22Rv1 (cell line): ENCODE data around the gene AKAP14.

ENCODE experiments used
- ZFX ChIP-seq: fragments of 450-650 bp; IDR thresholded peaks from 2 replicates; pipeline ENCODE4 v1.6.1; 2017; ENCODE audit warnings: antibody characterized with exemption, borderline replicate concordance
- TF ChIP-seq, protein P1 (sequence below): fragments of 450-650 bp; IDR thresholded peaks from 2 replicates; pipeline ENCODE4 v1.5.1; 2017; ENCODE audit warnings: mild to moderate bottlenecking

DNA sequence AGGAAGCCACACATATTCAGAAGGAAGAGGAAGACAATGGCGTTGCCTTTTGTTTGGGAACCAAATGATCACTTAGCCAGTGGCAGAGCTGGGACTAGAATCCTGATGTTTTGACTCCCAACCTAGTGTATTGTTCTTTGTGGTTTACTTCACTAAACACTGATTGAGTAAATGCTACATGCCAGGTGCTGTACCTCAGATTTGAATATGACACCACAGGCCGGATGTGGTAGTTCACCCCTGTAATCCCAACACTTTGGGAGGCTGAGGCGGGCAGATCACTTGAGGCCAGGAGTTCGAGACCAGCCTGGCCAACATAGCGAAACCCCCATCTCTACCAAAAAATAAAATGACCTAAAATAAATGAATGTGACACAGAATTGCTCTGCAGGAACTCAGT, 15.6 kb upstream of the AKAP14 start:
- TF ChIP-seq, protein P1, sequence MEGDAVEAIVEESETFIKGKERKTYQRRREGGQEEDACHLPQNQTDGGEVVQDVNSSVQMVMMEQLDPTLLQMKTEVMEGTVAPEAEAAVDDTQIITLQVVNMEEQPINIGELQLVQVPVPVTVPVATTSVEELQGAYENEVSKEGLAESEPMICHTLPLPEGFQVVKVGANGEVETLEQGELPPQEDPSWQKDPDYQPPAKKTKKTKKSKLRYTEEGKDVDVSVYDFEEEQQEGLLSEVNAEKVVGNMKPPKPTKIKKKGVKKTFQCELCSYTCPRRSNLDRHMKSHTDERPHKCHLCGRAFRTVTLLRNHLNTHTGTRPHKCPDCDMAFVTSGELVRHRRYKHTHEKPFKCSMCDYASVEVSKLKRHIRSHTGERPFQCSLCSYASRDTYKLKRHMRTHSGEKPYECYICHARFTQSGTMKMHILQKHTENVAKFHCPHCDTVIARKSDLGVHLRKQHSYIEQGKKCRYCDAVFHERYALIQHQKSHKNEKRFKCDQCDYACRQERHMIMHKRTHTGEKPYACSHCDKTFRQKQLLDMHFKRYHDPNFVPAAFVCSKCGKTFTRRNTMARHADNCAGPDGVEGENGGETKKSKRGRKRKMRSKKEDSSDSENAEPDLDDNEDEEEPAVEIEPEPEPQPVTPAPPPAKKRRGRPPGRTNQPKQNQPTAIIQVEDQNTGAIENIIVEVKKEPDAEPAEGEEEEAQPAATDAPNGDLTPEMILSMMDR: no peak
- TF ChIP-seq ZFX: no peak
